ENCODE data around the gene ANKS3. TPM values are rescaled to one million over a fixed set of nuclear protein-coding genes. Genes with fewer than 3 reads are reported as not detected.

Gene ANKS3
- total and polyA plus RNA-seq, 2 experiments from 2014 or later = 22.5 to 24.9 TPM

- Mint-ChIP-seq H3K27ac (no peak overlapping the region), H3K36me3 (ENCODE audit: low read depth) (peaks cover 13% of the 10 kb centered on the region; the same call in 2 of the 3 replicates)
- ATAC-seq = no peak
Measured at GRCh38 chr16:4686497-4687210, 47.4 kb downstream of the ANKS3 start.

More at GRCh38 chr16:4686497-4687210, 47.4 kb downstream of the ANKS3 start:
- H3K27ac ChIP-seq (ENCODE audit: low read depth) = no peak overlapping the region
- Mint-ChIP-seq H3K4me3 (no peak overlapping the region), H3K9me3 (no peaks in the 10 kb centered on the region; the same call in 2 of the 3 replicates), H3K27me3 (ENCODE audit: insufficient read depth, low read depth, poor library complexity) (peaks cover 13% of the 10 kb centered on the region), H3K4me1 (no peaks in the 10 kb centered on the region)
- H3K9me2 ChIP-seq (ENCODE audit: insufficient read depth) = no peaks in the 10 kb centered on the region
- H3K36me3 ChIP-seq (ENCODE audit: insufficient read depth) = no peaks in the 10 kb centered on the region
- H2AFZ ChIP-seq = no peak overlapping the region
- H3K4me1 ChIP-seq (ENCODE audit: insufficient read depth) = no peaks in the 10 kb centered on the region
- H3K4me2 ChIP-seq = no peak overlapping the region
- no peaks in the 10 kb centered on the region for H4K20me1 ChIP-seq (replicated peaks; ENCODE audit: insufficient read depth)
- H3K4me3 ChIP-seq = no peak overlapping the region
- no peak for DNase-seq (ENCODE audit: low spot score)
- no peaks in the 10 kb centered on the region for H3K27me3 ChIP-seq (ENCODE audit: insufficient read depth)
- no peaks in the 10 kb centered on the region for H3F3A ChIP-seq (replicated peaks; ENCODE audit: low read depth)
- TF ChIP-seq POLR2AphosphoS5 (IDR thresholded peaks at IDR 0.05; ENCODE audit: low read depth) (no peak), EZH2 (IDR thresholded peaks at IDR 0.05; ENCODE audit: low read depth, unreplicated experiment) (no peak), ZNF114 (CRISPR knock-in tag; IDR thresholded peaks at IDR 0.05) (no peak), STAT1 (IDR thresholded peaks at IDR 0.05; ENCODE audit: unreplicated experiment) (no peak), CTCF (conservative IDR thresholded peaks at IDR 0.05; ENCODE audit: low read depth in 2 of 2) (no peak), EZH2phosphoT487 (IDR thresholded peaks at IDR 0.05; ENCODE audit: unreplicated experiment) (no peak), ZNF331 (CRISPR knock-in tag; IDR thresholded peaks at IDR 0.05; ENCODE audit: low read depth) (no peak), ETS1 (IDR thresholded peaks at IDR 0.05) (no peak), REST (IDR thresholded peaks at IDR 0.05; ENCODE audit: unreplicated experiment) (no peak), ZNF462 (CRISPR knock-in tag; IDR thresholded peaks at IDR 0.05) (no peak), JUNB (IDR thresholded peaks at IDR 0.05; ENCODE audit: unreplicated experiment) (no peak), CREB1 (CRISPR knock-in tag; IDR thresholded peaks at IDR 0.05; ENCODE audit: low read depth) (no peak), NANOG (IDR thresholded peaks at IDR 0.05; ENCODE audit: borderline replicate concordance) (no peak)
- no peaks in the 10 kb centered on the region for H3K79me2 ChIP-seq (replicated peaks; ENCODE audit: insufficient read depth)
